GM12878 (cell line): ENCODE data around the gene SLFN11. TPM values are rescaled to one million over a fixed set of nuclear protein-coding genes. Genes with fewer than 3 reads are reported as not detected.
A peak's percentile ranks its signal among the peaks of the same experiment; 100 is the strongest.

Experiments
- ATF7 ChIP-seq: fragments of 450-650 bp; IDR thresholded peaks from 2 replicates; pipeline ENCODE4 v1.6.1; 2016; ENCODE audit warnings: low read depth, mild to moderate bottlenecking
- BMI1 ChIP-seq: fragments of 450-650 bp; IDR thresholded peaks from 2 replicates; pipeline ENCODE4 v1.6.1; 2016; ENCODE audit warnings: mild to moderate bottlenecking, moderate library complexity, borderline replicate concordance
- EZH2 ChIP-seq: IDR thresholded peaks from 2 replicates; pipeline ENCODE4 v1.6.1; 2012; ENCODE audit warnings: low read depth, mild to moderate bottlenecking, control low read depth, inconsistent platforms, low read length, borderline replicate concordance; ENCODE audit not compliant: control insufficient read depth
- FOS ChIP-seq: IDR thresholded peaks from 3 replicates; pipeline ENCODE4 v1.6.1; 2011; ENCODE audit warnings: borderline replicate concordance; ENCODE audit not compliant: insufficient read length; ENCODE audit errors: extremely low read depth
- FOXK2 ChIP-seq: fragments of 450-650 bp; IDR thresholded peaks from 2 replicates; pipeline ENCODE4 v1.6.1; 2017; ENCODE audit warnings: mild to moderate bottlenecking, moderate library complexity
- FOXM1 ChIP-seq: IDR thresholded peaks from 2 replicates; pipeline ENCODE4 v1.6.1; 2012; ENCODE audit warnings: low read depth, mild to moderate bottlenecking, inconsistent platforms, low read length, moderate library complexity
- GABPA ChIP-seq: IDR thresholded peaks from 2 replicates; pipeline ENCODE4 v1.6.1; 2014; ENCODE audit warnings: antibody characterized with exemption, low read depth, mild to moderate bottlenecking, inconsistent platforms
- IKZF1 ChIP-seq: fragments of 450-650 bp; conservative IDR thresholded peaks from 2 replicates; pipeline ENCODE4 v1.6.1; 2017; ENCODE audit warnings: antibody characterized with exemption, mild to moderate bottlenecking
- IKZF2 ChIP-seq, 2 experiments: fragments of 450-650 bp; IDR thresholded peaks; 2 replicates each; pipeline ENCODE4 v1.6.1; 2017; ENCODE audit warnings: mild to moderate bottlenecking in 2 of 2, moderate library complexity in 2 of 2
- JUNB ChIP-seq: IDR thresholded peaks from 2 replicates; pipeline ENCODE4 v1.6.1; 2016; ENCODE audit warnings: antibody characterized with exemption, mild to moderate bottlenecking
- MEF2B ChIP-seq: fragments of 450-650 bp; IDR thresholded peaks from 2 replicates; pipeline ENCODE4 v1.6.1; 2018; ENCODE audit warnings: mild to moderate bottlenecking, moderate library complexity; ENCODE audit not compliant: partially characterized antibody, poor library complexity, severe bottlenecking
- MTA3 ChIP-seq: IDR thresholded peaks from 2 replicates; pipeline ENCODE4 v1.6.1; 2012; ENCODE audit warnings: low read length, inconsistent platforms, borderline replicate concordance
- MXI1 ChIP-seq: fragments of 150-350 bp; IDR thresholded peaks from 2 replicates; pipeline ENCODE4 v1.6.1; 2011; ENCODE audit warnings: low read depth, mild to moderate bottlenecking, inconsistent platforms, low read length, improper control_type of control experiment
- NFIC ChIP-seq: IDR thresholded peaks from 2 replicates; pipeline ENCODE4 v1.6.1; 2012; ENCODE audit warnings: low read depth, mild to moderate bottlenecking, inconsistent platforms, low read length, moderate library complexity
- SREBF1 ChIP-seq: IDR thresholded peaks from 2 replicates; pipeline ENCODE4 v1.6.1; 2012; ENCODE audit warnings: mild to moderate bottlenecking, low read length
- SRF ChIP-seq, 2 experiments: IDR thresholded peaks; 2 replicates each; pipeline ENCODE4 v1.6.1; 2011; ENCODE audit warnings: low read depth in 2 of 2, low read length in 2 of 2, mild to moderate bottlenecking in 1 of 2, moderate library complexity in 1 of 2
- SUZ12 ChIP-seq: fragments of 200-600 bp; sonication (generic); IDR thresholded peaks from one replicate; pipeline ENCODE4 v1.6.1; 2018; ENCODE audit warnings: antibody characterized with exemption, mild to moderate bottlenecking; ENCODE audit not compliant: unreplicated experiment
- TCF3 ChIP-seq: IDR thresholded peaks from 2 replicates; pipeline ENCODE4 v1.6.1; 2012; ENCODE audit warnings: low read depth, mild to moderate bottlenecking, low read length, borderline replicate concordance; ENCODE audit not compliant: insufficient read depth
- ZBED1 ChIP-seq: IDR thresholded peaks from 2 replicates; pipeline ENCODE4 v1.6.1; 2016; ENCODE audit warnings: borderline replicate concordance
- ZNF24 ChIP-seq: fragments of 450-650 bp; IDR thresholded peaks from 2 replicates; pipeline ENCODE4 v1.6.1; 2017; ENCODE audit warnings: antibody characterized with exemption, mild to moderate bottlenecking
- ZNF622 ChIP-seq: fragments of 450-650 bp; IDR thresholded peaks from 2 replicates; pipeline ENCODE4 v1.6.1; 2017; ENCODE audit warnings: mild to moderate bottlenecking, inconsistent platforms
- polyA plus RNA-seq, 11 experiments: library from polyadenylated mRNA; depleted of rRNA in 4 of 11; unstranded in 6 of 11; stranded (reverse) in 5 of 11; fragments of >200 nt; fragmentation: Nextera tagmentation in 4 of 11; fragmentation: Illumina TruSeq in 1 of 11; extraction: Ambion mirVana in 4 of 11; extraction: Trizol in 1 of 11; gene quantifications; 1 replicate in 1 of 11; 2 replicates in 10 of 11; pipeline versions ENCODE4 v1.2.1 to v1.2.3, GENCODE V29; 2011 to 2016; ENCODE audit warnings: inconsistent platforms in 2 of 11, missing spikeins in 2 of 11, low read depth in 1 of 11
- total RNA-seq, 4 experiments: library from RNA; depleted of rRNA in 3 of 4; stranded (reverse); fragments of >200 nt in 3 of 4; fragmentation: Illumina TruSeq in 1 of 4; extraction: Trizol in 1 of 4; gene quantifications; 2 replicates each; pipeline versions ENCODE4 v1.2.1 to v1.2.3, GENCODE V29; 2013 to 2021
- TF ChIP-seq, protein P1 (sequence below): fragments of 450-650 bp; IDR thresholded peaks from 2 replicates; pipeline ENCODE4 v1.6.1; 2016; ENCODE audit warnings: mild to moderate bottlenecking, moderate library complexity, borderline replicate concordance
- TF ChIP-seq, protein P2 (sequence below): fragments of 450-650 bp; IDR thresholded peaks from 2 replicates; pipeline ENCODE4 v1.6.1; 2016; ENCODE audit warnings: mild to moderate bottlenecking
- TF ChIP-seq, protein P3 (sequence below): fragments of 450-650 bp; formaldehyde crosslinking; IDR thresholded peaks from 2 replicates; pipeline ENCODE4 v1.4.0; 2022; ENCODE audit warnings: mild to moderate bottlenecking, moderate library complexity

The SLFN11 gene
- total and polyA plus RNA-seq, 10 of the 15 experiments (the other 5 are each of a cell fraction or from before 2014, with no cell fraction given), result 2.1 to 38.9 (median 30.6) TPM

- TF ChIP-seq, protein P1, sequence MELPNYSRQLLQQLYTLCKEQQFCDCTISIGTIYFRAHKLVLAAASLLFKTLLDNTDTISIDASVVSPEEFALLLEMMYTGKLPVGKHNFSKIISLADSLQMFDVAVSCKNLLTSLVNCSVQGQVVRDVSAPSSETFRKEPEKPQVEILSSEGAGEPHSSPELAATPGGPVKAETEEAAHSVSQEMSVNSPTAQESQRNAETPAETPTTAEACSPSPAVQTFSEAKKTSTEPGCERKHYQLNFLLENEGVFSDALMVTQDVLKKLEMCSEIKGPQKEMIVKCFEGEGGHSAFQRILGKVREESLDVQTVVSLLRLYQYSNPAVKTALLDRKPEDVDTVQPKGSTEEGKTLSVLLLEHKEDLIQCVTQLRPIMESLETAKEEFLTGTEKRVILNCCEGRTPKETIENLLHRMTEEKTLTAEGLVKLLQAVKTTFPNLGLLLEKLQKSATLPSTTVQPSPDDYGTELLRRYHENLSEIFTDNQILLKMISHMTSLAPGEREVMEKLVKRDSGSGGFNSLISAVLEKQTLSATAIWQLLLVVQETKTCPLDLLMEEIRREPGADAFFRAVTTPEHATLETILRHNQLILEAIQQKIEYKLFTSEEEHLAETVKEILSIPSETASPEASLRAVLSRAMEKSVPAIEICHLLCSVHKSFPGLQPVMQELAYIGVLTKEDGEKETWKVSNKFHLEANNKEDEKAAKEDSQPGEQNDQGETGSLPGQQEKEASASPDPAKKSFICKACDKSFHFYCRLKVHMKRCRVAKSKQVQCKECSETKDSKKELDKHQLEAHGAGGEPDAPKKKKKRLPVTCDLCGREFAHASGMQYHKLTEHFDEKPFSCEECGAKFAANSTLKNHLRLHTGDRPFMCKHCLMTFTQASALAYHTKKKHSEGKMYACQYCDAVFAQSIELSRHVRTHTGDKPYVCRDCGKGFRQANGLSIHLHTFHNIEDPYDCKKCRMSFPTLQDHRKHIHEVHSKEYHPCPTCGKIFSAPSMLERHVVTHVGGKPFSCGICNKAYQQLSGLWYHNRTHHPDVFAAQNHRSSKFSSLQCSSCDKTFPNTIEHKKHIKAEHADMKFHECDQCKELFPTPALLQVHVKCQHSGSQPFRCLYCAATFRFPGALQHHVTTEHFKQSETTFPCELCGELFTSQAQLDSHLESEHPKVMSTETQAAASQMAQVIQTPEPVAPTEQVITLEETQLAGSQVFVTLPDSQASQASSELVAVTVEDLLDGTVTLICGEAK, result no peak
- TF ChIP-seq ATF7 (peak; percentile 61; the same call in 1 of the 2 replicates), TCF3 (no peak), MTA3 (peak; percentile 80; the same call in 1 of the 2 replicates), IKZF1 (no peak; the same call in 1 of the 2 replicates), ZNF24 (no peak), SUZ12 (no peak), JUNB (peak; percentile 85), IKZF2 (IDR thresholded peaks at IDR 0.05) (0 out of 4 replicates have a peak, but pooled peaks have one; percentile 16 to 39), MEF2B (peak; percentile 87), MXI1 (no peak), BMI1 (no peak), FOS (no peak), FOXM1 (peak; percentile 74), NFIC (peak; percentile 81; the same call in 1 of the 2 replicates), EZH2 (no peak), ZNF622 (no peak), SREBF1 (peak; percentile 67; the same call in 1 of the 2 replicates), ZBED1 (peak; percentile 71; the same call in 1 of the 2 replicates), FOXK2 (no peak), SRF (IDR thresholded peaks at IDR 0.05; ENCODE audit: low read depth in 2 of 2, low read length in 2 of 2) (no peak), GABPA (0 out of 2 replicates have a peak, but pooled peaks have one; percentile 14)
- TF ChIP-seq, protein P2, sequence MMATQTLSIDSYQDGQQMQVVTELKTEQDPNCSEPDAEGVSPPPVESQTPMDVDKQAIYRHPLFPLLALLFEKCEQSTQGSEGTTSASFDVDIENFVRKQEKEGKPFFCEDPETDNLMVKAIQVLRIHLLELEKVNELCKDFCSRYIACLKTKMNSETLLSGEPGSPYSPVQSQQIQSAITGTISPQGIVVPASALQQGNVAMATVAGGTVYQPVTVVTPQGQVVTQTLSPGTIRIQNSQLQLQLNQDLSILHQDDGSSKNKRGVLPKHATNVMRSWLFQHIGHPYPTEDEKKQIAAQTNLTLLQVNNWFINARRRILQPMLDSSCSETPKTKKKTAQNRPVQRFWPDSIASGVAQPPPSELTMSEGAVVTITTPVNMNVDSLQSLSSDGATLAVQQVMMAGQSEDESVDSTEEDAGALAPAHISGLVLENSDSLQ, result no peak
- TF ChIP-seq, protein P3, sequence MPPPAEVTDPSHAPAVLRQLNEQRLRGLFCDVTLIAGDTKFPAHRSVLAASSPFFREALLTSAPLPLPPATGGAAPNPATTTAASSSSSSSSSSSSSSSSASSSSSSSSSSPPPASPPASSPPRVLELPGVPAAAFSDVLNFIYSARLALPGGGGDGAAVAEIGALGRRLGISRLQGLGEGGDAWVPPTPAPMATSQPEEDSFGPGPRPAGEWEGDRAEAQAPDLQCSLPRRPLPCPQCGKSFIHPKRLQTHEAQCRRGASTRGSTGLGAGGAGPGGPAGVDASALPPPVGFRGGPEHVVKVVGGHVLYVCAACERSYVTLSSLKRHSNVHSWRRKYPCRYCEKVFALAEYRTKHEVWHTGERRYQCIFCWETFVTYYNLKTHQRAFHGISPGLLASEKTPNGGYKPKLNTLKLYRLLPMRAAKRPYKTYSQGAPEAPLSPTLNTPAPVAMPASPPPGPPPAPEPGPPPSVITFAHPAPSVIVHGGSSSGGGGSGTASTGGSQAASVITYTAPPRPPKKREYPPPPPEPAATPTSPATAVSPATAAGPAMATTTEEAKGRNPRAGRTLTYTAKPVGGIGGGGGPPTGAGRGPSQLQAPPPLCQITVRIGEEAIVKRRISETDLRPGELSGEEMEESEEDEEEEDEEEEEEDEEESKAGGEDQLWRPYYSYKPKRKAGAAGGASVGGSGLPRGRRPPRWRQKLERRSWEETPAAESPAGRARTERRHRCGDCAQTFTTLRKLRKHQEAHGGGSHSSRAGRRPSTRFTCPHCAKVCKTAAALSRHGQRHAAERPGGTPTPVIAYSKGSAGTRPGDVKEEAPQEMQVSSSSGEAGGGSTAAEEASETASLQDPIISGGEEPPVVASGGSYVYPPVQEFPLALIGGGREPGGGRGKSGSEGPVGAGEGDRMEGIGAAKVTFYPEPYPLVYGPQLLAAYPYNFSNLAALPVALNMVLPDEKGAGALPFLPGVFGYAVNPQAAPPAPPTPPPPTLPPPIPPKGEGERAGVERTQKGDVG (CRISPR knock-in tag), result no peak
These were observed 31.9 kb downstream of the SLFN11 start (continued) for GRCh38 chr17:35341411-35341992.
